WTC11 (cell line): ENCODE data around the gene OTUD6A. TPM values are rescaled to one million over a fixed set of nuclear protein-coding genes. Genes with fewer than 3 reads are reported as not detected.

Source experiments
- ATAC-seq: fragments of 200-7000 bp; cut with Tn5 transposase; 2 replicates; pipeline ENCODE4 v1.10.0; 2021; ENCODE audit warnings: mild to moderate bottlenecking, moderate library complexity
- CTCF ChIA-PET: fragments of 300-600 bp; sonication (Branson Sonifier 250); formaldehyde crosslinking; loops from one replicate; lab custom pipeline; 2021; ENCODE audit warnings: antibody characterized with exemption; lab: Charles Lee
- POLR2A ChIA-PET: fragments of 350-600 bp; sonication (Branson Sonifier 250); formaldehyde crosslinking; loops from one replicate; lab custom pipeline; 2021; ENCODE audit warnings: antibody characterized with exemption; lab: Charles Lee
- DNase-seq: peaks from one replicate; pipeline ENCODE4 v3.0.0; 2021; ENCODE audit warnings: low spot score
- H3K27ac Mint-ChIP-seq: 2 replicates; pipeline ENCODE4 v1.8.0; 2021; ENCODE audit warnings: mixed read lengths
- H3K27me3 Mint-ChIP-seq: 2 replicates; pipeline ENCODE4 v1.8.0; 2021; ENCODE audit warnings: low read depth, mild to moderate bottlenecking, moderate library complexity, mixed read lengths
- H3K36me3 Mint-ChIP-seq: 2 replicates; pipeline ENCODE4 v1.8.0; 2021; ENCODE audit warnings: mixed read lengths
- H3K4me1 Mint-ChIP-seq: 2 replicates; pipeline ENCODE4 v1.8.0; 2022; ENCODE audit warnings: mixed read lengths
- H3K4me3 Mint-ChIP-seq: 2 replicates; pipeline ENCODE4 v1.8.0; 2021; ENCODE audit warnings: mild to moderate bottlenecking, moderate library complexity, mixed read lengths
- H3K9me3 Mint-ChIP-seq: 2 replicates; pipeline ENCODE4 v1.8.0; 2021; ENCODE audit warnings: mixed read lengths
- FOXJ3 ChIP-seq: sonication (generic); formaldehyde crosslinking; IDR thresholded peaks from 2 replicates; pipeline ENCODE4 v1.9.0; 2021; ENCODE audit warnings: missing genetic modification reagents, mild to moderate bottlenecking, borderline replicate concordance
- GRHL2 ChIP-seq: fragments of 250-450 bp; sonication (Bioruptor Pico); IDR thresholded peaks from 2 replicates; pipeline ENCODE4 v1.8.0; 2022; ENCODE audit warnings: mild to moderate bottlenecking, moderate library complexity; ENCODE audit not compliant: insufficient replicate concordance, severe bottlenecking
- JAZF1 ChIP-seq: fragments of 250-450 bp; sonication (Bioruptor Pico); IDR thresholded peaks from 2 replicates; pipeline ENCODE4 v1.9.0; 2021; ENCODE audit warnings: moderate library complexity, mild to moderate bottlenecking, inconsistent platforms
- SMAD4 ChIP-seq: sonication (generic); formaldehyde crosslinking; IDR thresholded peaks from 2 replicates; pipeline ENCODE4 v1.8.0; 2022; ENCODE audit warnings: mild to moderate bottlenecking, missing genetic modification reagents
- TCF7 ChIP-seq: sonication (generic); formaldehyde crosslinking; IDR thresholded peaks from 2 replicates; pipeline ENCODE4 v1.8.0; 2022; ENCODE audit warnings: mild to moderate bottlenecking, low read depth, missing genetic modification reagents, moderate library complexity
- TEAD4 ChIP-seq: sonication (generic); formaldehyde crosslinking; IDR thresholded peaks from 2 replicates; pipeline ENCODE4 v1.8.0; 2022; ENCODE audit warnings: mild to moderate bottlenecking, missing genetic modification reagents
- ZNF232 ChIP-seq: sonication (generic); formaldehyde crosslinking; IDR thresholded peaks from 2 replicates; pipeline ENCODE4 v1.8.0; 2022; ENCODE audit warnings: mild to moderate bottlenecking, missing genetic modification reagents
- ZNF671 ChIP-seq: fragments of 250-450 bp; sonication (Bioruptor Pico); IDR thresholded peaks from 2 replicates; pipeline ENCODE4 v1.8.0; 2021; ENCODE audit warnings: mild to moderate bottlenecking
- total RNA-seq: library from RNA; stranded (reverse); gene quantifications from 3 replicates; pipeline ENCODE4 v1.2.3, GENCODE V29; 2021
- TF ChIP-seq, protein P1 (sequence below): sonication (generic); formaldehyde crosslinking; IDR thresholded peaks from 2 replicates; pipeline ENCODE4 v1.8.0; 2023; ENCODE audit warnings: mild to moderate bottlenecking, missing genetic modification reagents
- TF ChIP-seq, protein P2 (sequence below): fragments of 250-450 bp; sonication (Bioruptor Pico); IDR thresholded peaks from 2 replicates; pipeline ENCODE4 v2.1.2; 2022; ENCODE audit warnings: mild to moderate bottlenecking, moderate library complexity
- TF ChIP-seq, protein P3 (sequence below): sonication (generic); formaldehyde crosslinking; conservative IDR thresholded peaks from 2 replicates; pipeline ENCODE4 v1.8.1; 2023; ENCODE audit warnings: mild to moderate bottlenecking, low read depth, missing genetic modification reagents, moderate library complexity
- TF ChIP-seq, protein P4 (sequence below): sonication (generic); formaldehyde crosslinking; IDR thresholded peaks from 2 replicates; pipeline ENCODE4 v1.8.0; 2022; ENCODE audit warnings: mild to moderate bottlenecking, missing genetic modification reagents
- TF ChIP-seq, protein P5 (sequence below): sonication (generic); formaldehyde crosslinking; IDR thresholded peaks from 2 replicates; pipeline ENCODE4 v1.8.1; 2022; ENCODE audit warnings: mild to moderate bottlenecking, missing genetic modification reagents, moderate library complexity, borderline replicate concordance
- TF ChIP-seq, protein P6 (sequence below): fragments of 250-450 bp; sonication (Bioruptor Pico); conservative IDR thresholded peaks from 2 replicates; pipeline ENCODE4 v1.9.0; 2021; ENCODE audit warnings: mild to moderate bottlenecking
- TF ChIP-seq, protein P7 (sequence below): sonication (generic); formaldehyde crosslinking; IDR thresholded peaks from 2 replicates; pipeline ENCODE4 v1.8.1; 2022; ENCODE audit warnings: low read depth, missing genetic modification reagents, borderline replicate concordance
- TF ChIP-seq, protein P8 (sequence below): sonication (generic); formaldehyde crosslinking; IDR thresholded peaks from 2 replicates; pipeline ENCODE4 v1.8.1; 2022; ENCODE audit warnings: mild to moderate bottlenecking, moderate library complexity, missing genetic modification reagents
- TF ChIP-seq, protein P9 (sequence below): sonication (generic); formaldehyde crosslinking; IDR thresholded peaks from 2 replicates; pipeline ENCODE4 v1.8.0; 2022; ENCODE audit warnings: missing genetic modification reagents
- TF ChIP-seq, protein P10 (sequence below): sonication (generic); formaldehyde crosslinking; IDR thresholded peaks from 2 replicates; pipeline ENCODE4 v1.8.1; 2022; ENCODE audit warnings: missing genetic modification reagents, borderline replicate concordance

Gene OTUD6A
- total RNA-seq, 1 experiment from 2014 or later = 0.13 TPM

DNA sequence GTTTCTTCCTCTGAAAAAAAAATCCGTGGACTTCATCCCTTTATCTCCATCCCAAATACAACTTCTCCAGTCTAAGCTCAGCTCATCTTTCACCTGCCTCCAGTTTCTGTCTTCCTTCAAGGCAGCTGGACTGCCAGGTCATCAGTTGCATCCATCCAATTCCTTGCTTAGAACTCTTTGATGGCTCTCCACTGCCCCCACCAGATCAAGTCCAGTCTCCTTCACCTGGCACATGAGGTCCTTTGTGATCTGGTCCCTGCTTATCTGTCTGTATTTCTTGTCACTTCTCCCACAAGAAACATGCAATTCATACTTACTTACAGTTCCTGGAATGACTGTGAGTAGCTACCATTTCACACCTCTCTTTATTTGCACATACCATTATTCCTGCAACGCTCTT is 33.8 kb downstream of the OTUD6A start:
- no peaks in the 10 kb centered on the region for H3K36me3 Mint-ChIP-seq
- DNase-seq (peak; percentile 21), ATAC-seq (peak; percentile 56; the same call in 1 of the 2 replicates)
- no peaks in the 10 kb centered on the region for H3K9me3 Mint-ChIP-seq
- CTCF ChIA-PET = interaction anchor here (0.7 to 2.8 kb wide), 10 partner anchors 36 to 672 kb away, joined by 3 to 61 read pairs (median 4); partner anchors contain the start of gene EDA
- H3K4me3 Mint-ChIP-seq = no peak overlapping the region
- H3K4me1 Mint-ChIP-seq = no peaks in the 10 kb centered on the region
- TF ChIP-seq, protein P1, sequence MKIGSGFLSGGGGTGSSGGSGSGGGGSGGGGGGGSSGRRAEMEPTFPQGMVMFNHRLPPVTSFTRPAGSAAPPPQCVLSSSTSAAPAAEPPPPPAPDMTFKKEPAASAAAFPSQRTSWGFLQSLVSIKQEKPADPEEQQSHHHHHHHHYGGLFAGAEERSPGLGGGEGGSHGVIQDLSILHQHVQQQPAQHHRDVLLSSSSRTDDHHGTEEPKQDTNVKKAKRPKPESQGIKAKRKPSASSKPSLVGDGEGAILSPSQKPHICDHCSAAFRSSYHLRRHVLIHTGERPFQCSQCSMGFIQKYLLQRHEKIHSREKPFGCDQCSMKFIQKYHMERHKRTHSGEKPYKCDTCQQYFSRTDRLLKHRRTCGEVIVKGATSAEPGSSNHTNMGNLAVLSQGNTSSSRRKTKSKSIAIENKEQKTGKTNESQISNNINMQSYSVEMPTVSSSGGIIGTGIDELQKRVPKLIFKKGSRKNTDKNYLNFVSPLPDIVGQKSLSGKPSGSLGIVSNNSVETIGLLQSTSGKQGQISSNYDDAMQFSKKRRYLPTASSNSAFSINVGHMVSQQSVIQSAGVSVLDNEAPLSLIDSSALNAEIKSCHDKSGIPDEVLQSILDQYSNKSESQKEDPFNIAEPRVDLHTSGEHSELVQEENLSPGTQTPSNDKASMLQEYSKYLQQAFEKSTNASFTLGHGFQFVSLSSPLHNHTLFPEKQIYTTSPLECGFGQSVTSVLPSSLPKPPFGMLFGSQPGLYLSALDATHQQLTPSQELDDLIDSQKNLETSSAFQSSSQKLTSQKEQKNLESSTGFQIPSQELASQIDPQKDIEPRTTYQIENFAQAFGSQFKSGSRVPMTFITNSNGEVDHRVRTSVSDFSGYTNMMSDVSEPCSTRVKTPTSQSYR (CRISPR knock-in tag) = no peak
- TF ChIP-seq, protein P2, sequence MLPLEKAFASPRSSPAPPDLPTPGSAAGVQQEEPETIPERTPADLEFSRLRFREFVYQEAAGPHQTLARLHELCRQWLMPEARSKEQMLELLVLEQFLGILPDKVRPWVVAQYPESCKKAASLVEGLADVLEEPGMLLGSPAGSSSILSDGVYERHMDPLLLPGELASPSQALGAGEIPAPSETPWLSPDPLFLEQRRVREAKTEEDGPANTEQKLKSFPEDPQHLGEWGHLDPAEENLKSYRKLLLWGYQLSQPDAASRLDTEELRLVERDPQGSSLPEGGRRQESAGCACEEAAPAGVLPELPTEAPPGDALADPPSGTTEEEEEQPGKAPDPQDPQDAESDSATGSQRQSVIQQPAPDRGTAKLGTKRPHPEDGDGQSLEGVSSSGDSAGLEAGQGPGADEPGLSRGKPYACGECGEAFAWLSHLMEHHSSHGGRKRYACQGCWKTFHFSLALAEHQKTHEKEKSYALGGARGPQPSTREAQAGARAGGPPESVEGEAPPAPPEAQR (CRISPR knock-in tag) = no peak
- TF ChIP-seq ZNF232 (CRISPR knock-in tag) (no peak), SMAD4 (CRISPR knock-in tag) (no peak), JAZF1 (CRISPR knock-in tag) (no peak), TCF7 (CRISPR knock-in tag) (no peak), FOXJ3 (no peak), TEAD4 (CRISPR knock-in tag) (no peak), ZNF671 (CRISPR knock-in tag) (no peak), GRHL2 (CRISPR knock-in tag) (no peak)
- TF ChIP-seq, protein P3, sequence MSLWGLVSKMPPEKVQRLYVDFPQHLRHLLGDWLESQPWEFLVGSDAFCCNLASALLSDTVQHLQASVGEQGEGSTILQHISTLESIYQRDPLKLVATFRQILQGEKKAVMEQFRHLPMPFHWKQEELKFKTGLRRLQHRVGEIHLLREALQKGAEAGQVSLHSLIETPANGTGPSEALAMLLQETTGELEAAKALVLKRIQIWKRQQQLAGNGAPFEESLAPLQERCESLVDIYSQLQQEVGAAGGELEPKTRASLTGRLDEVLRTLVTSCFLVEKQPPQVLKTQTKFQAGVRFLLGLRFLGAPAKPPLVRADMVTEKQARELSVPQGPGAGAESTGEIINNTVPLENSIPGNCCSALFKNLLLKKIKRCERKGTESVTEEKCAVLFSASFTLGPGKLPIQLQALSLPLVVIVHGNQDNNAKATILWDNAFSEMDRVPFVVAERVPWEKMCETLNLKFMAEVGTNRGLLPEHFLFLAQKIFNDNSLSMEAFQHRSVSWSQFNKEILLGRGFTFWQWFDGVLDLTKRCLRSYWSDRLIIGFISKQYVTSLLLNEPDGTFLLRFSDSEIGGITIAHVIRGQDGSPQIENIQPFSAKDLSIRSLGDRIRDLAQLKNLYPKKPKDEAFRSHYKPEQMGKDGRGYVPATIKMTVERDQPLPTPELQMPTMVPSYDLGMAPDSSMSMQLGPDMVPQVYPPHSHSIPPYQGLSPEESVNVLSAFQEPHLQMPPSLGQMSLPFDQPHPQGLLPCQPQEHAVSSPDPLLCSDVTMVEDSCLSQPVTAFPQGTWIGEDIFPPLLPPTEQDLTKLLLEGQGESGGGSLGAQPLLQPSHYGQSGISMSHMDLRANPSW (CRISPR knock-in tag) = no peak
- TF ChIP-seq, protein P4, sequence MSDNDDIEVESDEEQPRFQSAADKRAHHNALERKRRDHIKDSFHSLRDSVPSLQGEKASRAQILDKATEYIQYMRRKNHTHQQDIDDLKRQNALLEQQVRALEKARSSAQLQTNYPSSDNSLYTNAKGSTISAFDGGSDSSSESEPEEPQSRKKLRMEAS (CRISPR knock-in tag) = no peak
- TF ChIP-seq, protein P5, sequence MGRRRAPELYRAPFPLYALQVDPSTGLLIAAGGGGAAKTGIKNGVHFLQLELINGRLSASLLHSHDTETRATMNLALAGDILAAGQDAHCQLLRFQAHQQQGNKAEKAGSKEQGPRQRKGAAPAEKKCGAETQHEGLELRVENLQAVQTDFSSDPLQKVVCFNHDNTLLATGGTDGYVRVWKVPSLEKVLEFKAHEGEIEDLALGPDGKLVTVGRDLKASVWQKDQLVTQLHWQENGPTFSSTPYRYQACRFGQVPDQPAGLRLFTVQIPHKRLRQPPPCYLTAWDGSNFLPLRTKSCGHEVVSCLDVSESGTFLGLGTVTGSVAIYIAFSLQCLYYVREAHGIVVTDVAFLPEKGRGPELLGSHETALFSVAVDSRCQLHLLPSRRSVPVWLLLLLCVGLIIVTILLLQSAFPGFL = no peak
- TF ChIP-seq, protein P6, sequence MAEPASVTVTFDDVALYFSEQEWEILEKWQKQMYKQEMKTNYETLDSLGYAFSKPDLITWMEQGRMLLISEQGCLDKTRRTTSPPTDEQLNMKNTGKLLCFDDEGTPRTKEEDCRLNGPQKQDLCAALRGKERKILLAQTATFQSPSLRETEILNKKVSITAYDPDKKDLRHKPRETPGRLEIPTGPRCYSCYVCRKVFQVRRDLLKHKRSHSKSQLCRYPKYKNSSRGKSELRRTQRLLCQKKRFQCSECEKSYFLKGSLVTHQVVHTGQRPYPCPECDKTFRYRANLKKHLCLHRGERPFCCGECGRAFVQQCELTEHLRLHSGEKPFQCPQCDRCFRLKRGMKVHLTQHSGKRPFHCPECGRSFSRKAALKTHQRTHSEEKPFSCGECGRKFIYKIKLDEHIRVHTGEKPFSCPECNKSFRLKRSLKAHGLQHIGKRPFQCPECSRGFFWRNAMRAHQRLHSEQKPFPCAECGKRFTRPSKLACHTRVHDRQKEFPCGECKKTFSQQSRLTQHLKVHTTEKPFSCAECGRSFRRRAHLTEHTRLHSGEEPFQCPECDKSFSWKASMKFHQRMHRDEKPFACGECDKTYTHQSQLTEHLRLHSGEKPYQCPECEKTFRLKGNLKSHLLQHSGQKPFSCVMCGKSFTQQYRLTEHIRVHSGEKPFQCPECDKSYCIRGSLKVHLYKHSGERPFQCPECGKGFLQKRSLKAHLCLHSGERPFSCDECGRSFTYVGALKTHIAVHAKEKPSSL (CRISPR knock-in tag) = no peak
- TF ChIP-seq, protein P7, sequence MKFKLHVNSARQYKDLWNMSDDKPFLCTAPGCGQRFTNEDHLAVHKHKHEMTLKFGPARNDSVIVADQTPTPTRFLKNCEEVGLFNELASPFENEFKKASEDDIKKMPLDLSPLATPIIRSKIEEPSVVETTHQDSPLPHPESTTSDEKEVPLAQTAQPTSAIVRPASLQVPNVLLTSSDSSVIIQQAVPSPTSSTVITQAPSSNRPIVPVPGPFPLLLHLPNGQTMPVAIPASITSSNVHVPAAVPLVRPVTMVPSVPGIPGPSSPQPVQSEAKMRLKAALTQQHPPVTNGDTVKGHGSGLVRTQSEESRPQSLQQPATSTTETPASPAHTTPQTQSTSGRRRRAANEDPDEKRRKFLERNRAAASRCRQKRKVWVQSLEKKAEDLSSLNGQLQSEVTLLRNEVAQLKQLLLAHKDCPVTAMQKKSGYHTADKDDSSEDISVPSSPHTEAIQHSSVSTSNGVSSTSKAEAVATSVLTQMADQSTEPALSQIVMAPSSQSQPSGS (CRISPR knock-in tag) = no peak
- TF ChIP-seq, protein P8, sequence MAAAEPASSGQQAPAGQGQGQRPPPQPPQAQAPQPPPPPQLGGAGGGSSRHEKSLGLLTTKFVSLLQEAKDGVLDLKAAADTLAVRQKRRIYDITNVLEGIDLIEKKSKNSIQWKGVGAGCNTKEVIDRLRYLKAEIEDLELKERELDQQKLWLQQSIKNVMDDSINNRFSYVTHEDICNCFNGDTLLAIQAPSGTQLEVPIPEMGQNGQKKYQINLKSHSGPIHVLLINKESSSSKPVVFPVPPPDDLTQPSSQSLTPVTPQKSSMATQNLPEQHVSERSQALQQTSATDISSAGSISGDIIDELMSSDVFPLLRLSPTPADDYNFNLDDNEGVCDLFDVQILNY (CRISPR knock-in tag) = no peak
- TF ChIP-seq, protein P9, sequence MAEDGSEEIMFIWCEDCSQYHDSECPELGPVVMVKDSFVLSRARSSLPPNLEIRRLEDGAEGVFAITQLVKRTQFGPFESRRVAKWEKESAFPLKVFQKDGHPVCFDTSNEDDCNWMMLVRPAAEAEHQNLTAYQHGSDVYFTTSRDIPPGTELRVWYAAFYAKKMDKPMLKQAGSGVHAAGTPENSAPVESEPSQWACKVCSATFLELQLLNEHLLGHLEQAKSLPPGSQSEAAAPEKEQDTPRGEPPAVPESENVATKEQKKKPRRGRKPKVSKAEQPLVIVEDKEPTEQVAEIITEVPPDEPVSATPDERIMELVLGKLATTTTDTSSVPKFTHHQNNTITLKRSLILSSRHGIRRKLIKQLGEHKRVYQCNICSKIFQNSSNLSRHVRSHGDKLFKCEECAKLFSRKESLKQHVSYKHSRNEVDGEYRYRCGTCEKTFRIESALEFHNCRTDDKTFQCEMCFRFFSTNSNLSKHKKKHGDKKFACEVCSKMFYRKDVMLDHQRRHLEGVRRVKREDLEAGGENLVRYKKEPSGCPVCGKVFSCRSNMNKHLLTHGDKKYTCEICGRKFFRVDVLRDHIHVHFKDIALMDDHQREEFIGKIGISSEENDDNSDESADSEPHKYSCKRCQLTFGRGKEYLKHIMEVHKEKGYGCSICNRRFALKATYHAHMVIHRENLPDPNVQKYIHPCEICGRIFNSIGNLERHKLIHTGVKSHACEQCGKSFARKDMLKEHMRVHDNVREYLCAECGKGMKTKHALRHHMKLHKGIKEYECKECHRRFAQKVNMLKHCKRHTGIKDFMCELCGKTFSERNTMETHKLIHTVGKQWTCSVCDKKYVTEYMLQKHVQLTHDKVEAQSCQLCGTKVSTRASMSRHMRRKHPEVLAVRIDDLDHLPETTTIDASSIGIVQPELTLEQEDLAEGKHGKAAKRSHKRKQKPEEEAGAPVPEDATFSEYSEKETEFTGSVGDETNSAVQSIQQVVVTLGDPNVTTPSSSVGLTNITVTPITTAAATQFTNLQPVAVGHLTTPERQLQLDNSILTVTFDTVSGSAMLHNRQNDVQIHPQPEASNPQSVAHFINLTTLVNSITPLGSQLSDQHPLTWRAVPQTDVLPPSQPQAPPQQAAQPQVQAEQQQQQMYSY (CRISPR knock-in tag) = no peak
- TF ChIP-seq, protein P10, sequence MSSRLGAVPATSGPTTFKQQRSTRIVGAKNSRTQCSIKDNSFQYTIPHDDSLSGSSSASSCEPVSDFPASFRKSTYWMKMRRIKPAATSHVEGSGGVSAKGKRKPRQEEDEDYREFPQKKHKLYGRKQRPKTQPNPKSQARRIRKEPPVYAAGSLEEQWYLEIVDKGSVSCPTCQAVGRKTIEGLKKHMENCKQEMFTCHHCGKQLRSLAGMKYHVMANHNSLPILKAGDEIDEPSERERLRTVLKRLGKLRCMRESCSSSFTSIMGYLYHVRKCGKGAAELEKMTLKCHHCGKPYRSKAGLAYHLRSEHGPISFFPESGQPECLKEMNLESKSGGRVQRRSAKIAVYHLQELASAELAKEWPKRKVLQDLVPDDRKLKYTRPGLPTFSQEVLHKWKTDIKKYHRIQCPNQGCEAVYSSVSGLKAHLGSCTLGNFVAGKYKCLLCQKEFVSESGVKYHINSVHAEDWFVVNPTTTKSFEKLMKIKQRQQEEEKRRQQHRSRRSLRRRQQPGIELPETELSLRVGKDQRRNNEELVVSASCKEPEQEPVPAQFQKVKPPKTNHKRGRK (CRISPR knock-in tag) = no peak
- TF ChIP-seq, all 79 proteins: peak for 0
- Mint-ChIP-seq H3K27me3 (no peaks in the 10 kb centered on the region), H3K27ac (no peak overlapping the region)
- POLR2A ChIA-PET = no interaction called here
